Measurements from ENCODE around the gene PWWP2A.

GRCh38 chr5:160133918-160134304, 14.7 kb upstream of the PWWP2A start:
- TF ChIP-seq CTCF (conservative IDR thresholded peaks at IDR 0.05; ENCODE audit: low read depth, low read length) (no peak), POLR2A (IDR thresholded peaks at IDR 0.05; ENCODE audit: low read depth, low read length) (no peak), CEBPB (IDR thresholded peaks at IDR 0.05; ENCODE audit: low read depth, low read length) (no peak), MXI1 (IDR thresholded peaks at IDR 0.05; ENCODE audit: borderline replicate concordance, low read depth, low read length) (no peak), FOS (IDR thresholded peaks at IDR 0.05; ENCODE audit: low read depth, low read length) (no peak), SMC3 (IDR thresholded peaks at IDR 0.05; ENCODE audit: low read depth, low read length) (no peak), RAD21 (IDR thresholded peaks at IDR 0.05; ENCODE audit: low read length) (no peak), MAZ (IDR thresholded peaks at IDR 0.05; ENCODE audit: borderline replicate concordance, low read depth, low read length) (no peak), BHLHE40 (IDR thresholded peaks at IDR 0.05; ENCODE audit: low read depth, low read length) (no peak), RCOR1 (IDR thresholded peaks at IDR 0.05; ENCODE audit: insufficient replicate concordance, low read length) (no peak), ELK1 (IDR thresholded peaks at IDR 0.05; ENCODE audit: borderline replicate concordance, low read depth, low read length) (no peak), RFX5 (IDR thresholded peaks at IDR 0.05; ENCODE audit: low read depth, low read length) (no peak), CHD1 (IDR thresholded peaks at IDR 0.05; ENCODE audit: low read depth, low read length) (no peak), USF2 (IDR thresholded peaks at IDR 0.05; ENCODE audit: low read depth, low read length) (no peak)

Measured in IMR-90 (cell line).